Femur (tissue), 1 donor: ENCODE data around the gene RTF1.

ENCODE experiments used
- DNase-seq: peaks from one replicate; pipeline ENCODE4 v3.0.0-alpha.2; 2017

Gene RTF1

DNA sequence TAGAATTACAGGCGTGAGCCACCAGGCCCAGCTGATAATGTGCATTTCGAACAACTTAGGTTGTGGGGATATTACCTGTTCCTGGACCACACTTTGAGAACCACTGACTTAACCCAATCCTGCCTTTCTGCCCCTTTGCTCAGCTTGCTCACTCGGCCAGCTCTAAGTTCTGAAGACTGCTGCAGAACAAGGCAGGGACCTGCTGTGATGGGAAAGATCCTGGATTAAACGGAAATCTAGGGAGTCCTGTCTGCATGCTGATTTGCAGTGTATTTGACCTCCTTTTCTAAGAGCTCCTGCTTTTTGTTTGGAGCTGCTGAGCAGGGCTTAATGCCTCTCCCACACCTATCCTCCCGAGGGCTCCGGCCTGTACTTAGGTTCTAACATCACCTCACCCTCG is 93.8 kb downstream of the RTF1 start:
- no peak for DNase-seq

DNA sequence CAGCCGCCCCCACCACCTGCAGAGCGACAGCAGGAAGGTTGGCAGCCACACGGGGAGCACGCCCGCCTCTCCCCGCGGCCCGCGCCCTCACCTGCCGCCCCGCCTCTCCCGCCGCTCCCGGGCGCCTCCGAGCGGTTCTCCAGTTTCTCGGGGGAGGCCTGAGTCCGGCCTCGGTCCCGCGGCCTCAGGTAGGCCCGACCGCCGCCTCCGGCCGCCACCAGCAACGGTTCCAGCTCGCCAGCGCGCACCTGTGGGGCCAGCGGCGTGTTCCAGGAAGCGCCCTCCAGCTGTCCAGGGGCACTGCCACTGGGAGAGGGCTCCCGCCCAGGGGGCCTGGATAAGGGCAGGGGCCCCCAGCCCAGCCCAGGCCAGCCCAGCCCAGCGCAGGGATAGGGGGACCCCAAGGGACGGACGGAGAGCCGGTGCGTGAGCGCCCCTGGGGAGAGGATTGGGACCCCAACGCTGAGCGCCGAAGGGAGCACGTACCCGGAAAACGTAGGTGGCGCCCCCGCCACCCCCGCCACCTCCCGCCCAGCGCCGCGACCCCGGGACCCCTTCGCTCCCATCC is 94.5 kb downstream of the RTF1 start:
- no peak for DNase-seq

DNA sequence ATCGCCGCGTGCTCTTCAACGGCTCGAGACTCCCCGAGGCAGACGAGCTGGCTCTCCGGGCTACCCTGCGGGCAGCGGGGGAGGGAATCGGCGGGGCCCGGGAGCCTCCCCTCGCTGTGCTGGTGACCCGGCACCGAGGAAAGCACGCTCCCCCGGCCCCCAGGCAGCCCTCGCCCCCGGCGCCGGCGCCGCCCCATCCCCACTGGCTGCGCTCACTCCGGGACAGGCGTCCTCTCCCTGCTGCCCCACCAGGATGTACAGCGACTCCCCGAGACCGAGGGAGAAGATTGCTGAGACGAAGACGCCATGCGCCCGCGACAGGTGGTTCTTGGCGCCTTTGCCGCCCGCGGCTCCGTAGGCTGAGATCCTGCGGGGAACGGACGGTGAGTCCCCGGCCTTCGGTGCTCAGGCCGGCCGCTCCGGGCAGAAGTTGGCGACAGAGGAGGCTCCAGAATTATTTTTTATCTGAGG is 95.0 kb downstream of the RTF1 start:
- DNase-seq = no peak

DNA sequence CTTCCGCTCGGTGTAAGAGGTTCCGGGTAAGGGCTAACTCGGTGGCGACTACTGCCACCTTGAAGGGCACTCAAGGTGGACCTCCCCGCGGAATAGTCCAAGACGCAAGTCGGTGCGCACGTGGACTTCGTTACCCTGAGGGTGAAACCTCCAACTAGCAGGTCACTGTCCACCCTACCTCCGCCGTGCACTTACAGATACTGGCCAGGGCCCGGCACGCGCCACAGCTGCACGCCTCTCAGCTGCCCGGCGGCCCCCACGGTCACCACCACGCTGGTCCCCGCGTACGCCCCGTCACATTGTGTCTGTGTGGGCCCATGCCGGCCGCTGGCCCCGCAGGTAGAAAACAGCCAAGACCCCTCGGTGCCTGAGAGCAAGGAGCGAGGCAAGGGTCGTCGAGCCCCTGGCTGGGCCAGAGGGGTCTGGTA is 95.6 kb downstream of the RTF1 start:
- no peak for DNase-seq

DNA sequence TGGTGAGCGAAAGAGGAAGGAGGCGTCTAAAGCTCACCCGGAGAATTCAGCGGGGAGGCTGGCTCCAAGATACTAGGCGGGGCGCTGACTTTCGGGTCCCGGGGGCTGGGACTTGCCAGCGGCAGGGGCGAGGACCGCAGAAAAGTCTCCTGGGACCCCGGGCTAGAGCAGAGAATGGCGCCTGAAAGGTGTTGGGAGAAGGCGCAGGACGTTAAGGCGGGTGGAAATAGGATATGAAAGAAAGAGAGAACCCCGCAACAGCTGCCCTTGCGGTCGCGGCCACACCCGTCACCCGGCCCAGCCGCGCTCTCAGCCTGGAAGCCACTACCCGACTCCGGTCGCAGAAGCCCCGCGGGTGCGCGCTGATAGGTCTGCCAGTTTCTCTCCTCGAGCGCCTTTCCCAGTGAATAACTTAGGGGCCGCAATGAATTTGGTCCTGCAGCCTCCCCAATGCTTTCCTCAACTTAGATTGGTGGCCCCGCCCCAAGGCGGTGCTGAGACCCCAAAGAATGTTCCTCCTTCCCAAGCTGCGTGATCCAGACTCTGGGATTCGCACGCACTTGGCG is 96.1 kb downstream of the RTF1 start:
- peak; percentile 38 for DNase-seq

- DNase-seq = peak; percentile 64
Observed at GRCh38 chr15:41513506-41514227, 96.8 kb downstream of the RTF1 start, which contains the start of gene LTK. TSS of gene LTK (minus strand) at chr15:41513827. CDS start at chr15:41513709, 118 bp downstream.

DNA sequence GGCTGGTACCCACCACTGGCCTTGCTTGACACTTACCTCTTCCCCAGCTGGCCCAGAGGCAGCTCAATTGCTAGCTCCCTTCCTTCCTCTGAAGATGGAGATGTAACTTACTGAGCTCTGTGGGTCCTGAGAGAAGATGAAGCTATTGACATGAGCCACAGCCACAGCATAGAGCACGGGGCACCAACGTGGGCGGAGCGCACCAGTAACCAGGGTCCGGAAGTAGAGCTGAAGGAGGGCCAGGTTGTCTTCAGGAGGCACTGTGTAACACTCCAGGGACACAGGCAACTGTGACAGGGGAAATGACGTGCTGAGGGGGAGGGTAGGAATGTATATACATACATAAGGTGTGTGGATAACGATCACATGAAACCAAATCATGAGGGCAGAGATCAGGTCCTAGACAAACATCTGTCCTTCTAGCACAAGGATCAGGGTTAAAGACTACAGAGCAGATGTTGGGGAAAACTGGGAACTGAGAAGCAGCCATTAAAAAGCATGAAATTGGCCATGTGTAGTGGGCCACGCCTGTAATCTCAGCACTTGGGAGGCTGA is 101.1 kb downstream of the RTF1 start:
- no peak for DNase-seq

DNA sequence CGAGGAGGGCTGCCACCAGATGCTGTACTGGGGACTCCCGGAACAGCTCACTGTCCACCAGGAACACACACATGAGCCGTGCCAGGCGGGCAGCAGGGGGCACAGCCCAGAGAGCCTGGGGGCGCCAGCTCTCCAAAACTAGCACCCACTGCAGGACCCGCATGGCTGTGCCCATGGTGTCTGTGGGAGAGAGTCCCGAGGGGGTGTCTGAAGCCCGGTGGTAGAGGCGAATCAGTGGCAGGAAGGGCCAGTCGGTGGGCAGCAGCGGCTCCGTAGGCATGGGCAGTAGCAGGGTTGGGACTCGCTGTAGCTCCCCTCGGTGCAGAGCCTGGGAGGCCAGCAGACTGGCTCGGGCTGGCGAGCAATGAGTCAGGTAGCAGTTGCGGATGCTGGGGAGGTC is 103.7 kb downstream of the RTF1 start:
- no peak for DNase-seq

DNA sequence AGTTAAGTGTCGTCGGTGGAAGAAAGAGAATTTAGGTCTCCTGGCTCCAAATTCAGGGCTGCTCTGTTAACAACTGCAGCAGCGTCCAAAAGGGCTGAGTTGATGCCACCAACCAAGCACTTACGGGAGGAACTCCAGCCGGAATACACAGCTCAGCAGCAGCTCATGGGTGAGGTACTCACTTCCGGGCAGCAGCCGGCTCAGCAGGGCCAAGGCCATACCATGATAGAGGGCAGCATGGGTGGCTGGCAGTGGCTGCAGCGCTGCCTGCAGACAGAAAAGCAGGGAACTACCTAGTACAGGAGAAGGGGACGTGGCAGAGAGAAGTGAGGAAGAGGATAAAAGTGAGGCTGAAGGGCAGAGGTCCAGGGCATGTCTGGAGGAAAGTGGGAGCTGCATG is 104.7 kb downstream of the RTF1 start:
- no peak for DNase-seq

DNA sequence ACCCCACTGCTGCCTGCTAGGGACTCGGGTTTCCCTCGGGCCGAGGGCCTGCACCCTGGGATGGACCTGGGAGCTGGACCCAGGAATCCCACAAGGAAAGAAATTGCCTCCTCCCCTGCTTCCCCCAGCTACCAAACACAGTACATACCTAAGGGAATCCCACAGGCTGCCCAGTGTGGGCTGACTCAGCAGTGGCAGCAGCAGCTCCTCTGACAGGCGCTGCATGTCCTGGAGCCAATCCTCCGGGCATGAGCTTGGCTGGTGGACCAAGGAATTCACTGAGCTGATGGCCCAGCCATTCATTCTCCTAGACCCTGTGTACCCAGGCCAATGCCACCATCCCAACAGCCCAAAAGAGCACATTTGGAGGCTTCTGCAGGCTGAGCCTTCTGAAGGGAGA is 106.2 kb downstream of the RTF1 start:
- DNase-seq = no peak

DNA sequence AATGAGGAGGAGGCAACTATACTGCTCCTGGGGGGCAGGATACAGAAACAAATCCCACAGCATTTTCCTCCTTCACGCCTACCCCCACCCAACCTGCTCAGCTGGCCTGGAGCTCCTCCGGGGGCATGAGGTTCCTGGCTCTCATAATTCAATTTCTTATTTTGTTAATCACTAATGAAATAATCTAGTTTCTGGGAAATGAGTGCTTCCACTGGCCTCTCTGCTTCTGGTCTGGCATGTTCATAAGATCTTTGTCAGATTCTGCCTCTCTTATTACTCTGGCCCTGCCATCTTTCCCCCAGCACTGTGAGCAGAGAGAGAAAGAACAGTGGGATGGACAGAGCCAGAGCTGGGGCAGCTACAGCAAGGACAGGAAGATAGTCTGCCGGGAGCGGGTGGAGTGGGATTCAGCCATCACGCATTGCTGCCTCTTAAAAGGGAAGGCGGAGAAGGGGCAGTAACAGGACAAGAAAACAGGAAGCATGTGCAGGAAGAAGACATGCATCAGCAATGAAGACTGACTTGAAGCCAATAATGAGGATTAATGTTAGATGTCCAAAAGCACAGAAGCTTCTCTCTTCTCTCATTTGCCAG is 113.6 kb downstream of the RTF1 start:
- no peak for DNase-seq
